HepG2 (cell line): ENCODE data around the gene SEMA4B. TPM values are rescaled to one million over a fixed set of nuclear protein-coding genes. Genes with fewer than 3 reads are reported as not detected.

Experiments
- ARNTL ChIP-seq: sonication (generic); formaldehyde crosslinking; IDR thresholded peaks from 2 replicates; pipeline ENCODE4 v1.4.0; 2020; ENCODE audit warnings: mild to moderate bottlenecking, missing genetic modification reagents
- ASH2L ChIP-seq: fragments of 300-600, 200-600 bp; sonication (generic); IDR thresholded peaks from 2 replicates; pipeline ENCODE4 v1.7.0; 2017; ENCODE audit warnings: low read depth, mild to moderate bottlenecking, moderate library complexity, mixed read lengths, low read length; ENCODE audit not compliant: insufficient read length
- GPN1 ChIP-seq: sonication (generic); formaldehyde crosslinking; IDR thresholded peaks from 2 replicates; pipeline ENCODE4 v1.5.1; 2020; ENCODE audit warnings: missing genetic modification reagents, borderline replicate concordance
- JUN ChIP-seq: sonication (generic); formaldehyde crosslinking; IDR thresholded peaks from 2 replicates; pipeline ENCODE4 v1.4.0; 2020; ENCODE audit warnings: mild to moderate bottlenecking, missing genetic modification reagents
- NCOA2 ChIP-seq: sonication (generic); formaldehyde crosslinking; IDR thresholded peaks from 2 replicates; pipeline ENCODE4 v1.8.0; 2022; ENCODE audit warnings: inconsistent platforms
- NFYB ChIP-seq: sonication (generic); formaldehyde crosslinking; IDR thresholded peaks from 2 replicates; pipeline ENCODE4 v1.4.0; 2020; ENCODE audit warnings: missing genetic modification reagents
- RBFOX2 ChIP-seq: fragments of 200-400 bp; formaldehyde crosslinking; IDR thresholded peaks from 2 replicates; pipeline ENCODE4 v1.6.1; 2017; ENCODE audit warnings: low read depth, mild to moderate bottlenecking, low read length
- SALL1 ChIP-seq: sonication (generic); formaldehyde crosslinking; IDR thresholded peaks from 2 replicates; pipeline ENCODE4 v1.8.0; 2022; ENCODE audit warnings: mild to moderate bottlenecking, missing genetic modification reagents
- SPEN ChIP-seq: sonication (generic); formaldehyde crosslinking; IDR thresholded peaks from 2 replicates; pipeline ENCODE4 v1.5.1; 2020; ENCODE audit warnings: low read depth, mild to moderate bottlenecking, missing genetic modification reagents
- TAF1 ChIP-seq: sonication (generic); formaldehyde crosslinking; IDR thresholded peaks from 2 replicates; pipeline ENCODE4 v1.4.0; 2020; ENCODE audit warnings: missing genetic modification reagents
- ZBTB3 ChIP-seq: sonication (generic); formaldehyde crosslinking; IDR thresholded peaks from 2 replicates; pipeline ENCODE4 v1.4.0; 2020; ENCODE audit warnings: low read depth, mild to moderate bottlenecking, moderate library complexity, missing genetic modification reagents, borderline replicate concordance
- ZNF207 ChIP-seq: fragments of 450-650 bp; IDR thresholded peaks from 2 replicates; pipeline ENCODE4 v1.6.1; 2016; ENCODE audit warnings: antibody characterized with exemption, borderline replicate concordance
- ZNF224 ChIP-seq: sonication (generic); formaldehyde crosslinking; IDR thresholded peaks from 2 replicates; pipeline ENCODE4 v1.5.0; 2020; ENCODE audit warnings: mild to moderate bottlenecking, missing genetic modification reagents
- ZNF563 ChIP-seq: sonication (generic); formaldehyde crosslinking; IDR thresholded peaks from 2 replicates; pipeline ENCODE4 v1.8.0; 2022; ENCODE audit warnings: mild to moderate bottlenecking, moderate library complexity, missing genetic modification reagents
- polyA plus RNA-seq, 8 experiments: library from polyadenylated mRNA; depleted of rRNA in 3 of 8; stranded (reverse) in 7 of 8; unstranded in 1 of 8; fragments of >200 nt; fragmentation: Illumina TruSeq in 4 of 8; extraction: Trizol in 4 of 8; gene quantifications; 2 replicates each; pipeline versions ENCODE4 v1.2.1 to v1.2.3, GENCODE V29; 2011 to 2016; ENCODE audit warnings: low read depth in 4 of 8, missing spikeins in 1 of 8, mixed read lengths in 1 of 8; ENCODE audit not compliant: insufficient read depth in 1 of 8
- total RNA-seq, 5 experiments: library from RNA; depleted of rRNA; stranded (reverse); fragments of >200 nt; fragmentation: Illumina TruSeq; extraction: Trizol; gene quantifications; 2 replicates each; pipeline ENCODE4 v1.2.3, GENCODE V29; 2016; ENCODE audit warnings: low read depth in 1 of 5
- TF ChIP-seq, protein P1 (sequence below): sonication (generic); formaldehyde crosslinking; IDR thresholded peaks from 2 replicates; pipeline ENCODE4 v1.4.0; 2020; ENCODE audit warnings: missing genetic modification reagents
- TF ChIP-seq, protein P2 (sequence below): sonication (generic); formaldehyde crosslinking; conservative IDR thresholded peaks from 2 replicates; pipeline ENCODE4 v1.4.0; 2020; ENCODE audit warnings: missing genetic modification reagents
- TF ChIP-seq, protein P3 (sequence below): IDR thresholded peaks from 2 replicates; pipeline ENCODE4 v1.6.1; 2012; ENCODE audit warnings: inconsistent platforms
- TF ChIP-seq, protein P4 (sequence below): sonication (generic); formaldehyde crosslinking; conservative IDR thresholded peaks from 2 replicates; pipeline ENCODE4 v1.4.0; 2020; ENCODE audit warnings: missing genetic modification reagents

The SEMA4B gene
- total and polyA plus RNA-seq, 2 of the 13 experiments (the other 11 are each of a cell fraction or from before 2014, with no cell fraction given) = 2.1 to 17.0 TPM

DNA sequence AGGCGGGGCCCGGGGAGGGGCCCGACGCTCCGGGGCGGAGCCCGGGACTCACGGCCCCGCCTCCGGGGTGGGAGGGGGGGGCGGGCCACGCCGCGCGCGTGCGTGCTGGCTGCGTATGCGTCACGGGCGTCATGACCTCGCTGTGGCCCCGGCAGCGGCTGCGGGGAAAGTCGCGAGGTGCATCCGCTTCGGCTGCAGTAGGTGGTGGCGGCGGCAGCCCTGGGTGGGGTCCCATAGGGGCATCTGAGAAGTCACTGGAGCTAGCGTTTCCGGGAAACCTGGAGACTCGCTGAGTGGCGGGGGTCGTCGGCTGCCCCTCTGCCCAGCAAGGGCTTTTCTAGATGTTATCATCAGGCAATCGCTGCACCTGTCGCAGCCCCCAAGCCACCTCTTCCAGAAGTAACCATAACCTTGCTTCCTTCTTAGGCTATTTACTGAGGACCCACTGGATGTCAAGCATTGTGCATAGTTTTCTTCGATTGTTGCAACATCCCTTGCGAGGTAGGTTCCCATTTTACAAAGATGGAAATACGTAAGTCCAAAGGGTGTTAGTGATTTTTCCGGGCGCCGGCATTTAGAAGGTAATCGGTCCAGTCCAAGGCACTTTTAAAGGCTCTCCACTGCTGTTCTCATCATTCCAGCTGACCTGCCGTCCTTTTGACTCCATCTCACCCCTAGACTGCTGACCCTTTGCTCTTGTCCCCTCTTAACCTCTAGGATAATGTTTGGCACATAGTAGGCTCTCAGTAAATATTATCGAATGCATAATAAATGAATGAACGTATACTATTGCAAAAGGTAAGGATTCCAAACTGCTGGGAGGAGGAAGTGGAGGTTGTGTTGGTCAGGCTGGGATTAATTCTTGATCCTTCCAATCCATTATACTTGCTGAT lies 33.2 kb downstream of the SEMA4B start, which contains the start of gene GDPGP1 (continued):
- TF ChIP-seq, protein P1, sequence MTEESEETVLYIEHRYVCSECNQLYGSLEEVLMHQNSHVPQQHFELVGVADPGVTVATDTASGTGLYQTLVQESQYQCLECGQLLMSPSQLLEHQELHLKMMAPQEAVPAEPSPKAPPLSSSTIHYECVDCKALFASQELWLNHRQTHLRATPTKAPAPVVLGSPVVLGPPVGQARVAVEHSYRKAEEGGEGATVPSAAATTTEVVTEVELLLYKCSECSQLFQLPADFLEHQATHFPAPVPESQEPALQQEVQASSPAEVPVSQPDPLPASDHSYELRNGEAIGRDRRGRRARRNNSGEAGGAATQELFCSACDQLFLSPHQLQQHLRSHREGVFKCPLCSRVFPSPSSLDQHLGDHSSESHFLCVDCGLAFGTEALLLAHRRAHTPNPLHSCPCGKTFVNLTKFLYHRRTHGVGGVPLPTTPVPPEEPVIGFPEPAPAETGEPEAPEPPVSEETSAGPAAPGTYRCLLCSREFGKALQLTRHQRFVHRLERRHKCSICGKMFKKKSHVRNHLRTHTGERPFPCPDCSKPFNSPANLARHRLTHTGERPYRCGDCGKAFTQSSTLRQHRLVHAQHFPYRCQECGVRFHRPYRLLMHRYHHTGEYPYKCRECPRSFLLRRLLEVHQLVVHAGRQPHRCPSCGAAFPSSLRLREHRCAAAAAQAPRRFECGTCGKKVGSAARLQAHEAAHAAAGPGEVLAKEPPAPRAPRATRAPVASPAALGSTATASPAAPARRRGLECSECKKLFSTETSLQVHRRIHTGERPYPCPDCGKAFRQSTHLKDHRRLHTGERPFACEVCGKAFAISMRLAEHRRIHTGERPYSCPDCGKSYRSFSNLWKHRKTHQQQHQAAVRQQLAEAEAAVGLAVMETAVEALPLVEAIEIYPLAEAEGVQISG (CRISPR knock-in tag) = 0 out of 2 replicates have a peak, but pooled peaks have one; percentile 40
- TF ChIP-seq ZBTB3 (CRISPR knock-in tag) = 0 out of 2 replicates have a peak, but pooled peaks have one; percentile 79
- TF ChIP-seq GPN1 (CRISPR knock-in tag) = no peak
- TF ChIP-seq, protein P2, sequence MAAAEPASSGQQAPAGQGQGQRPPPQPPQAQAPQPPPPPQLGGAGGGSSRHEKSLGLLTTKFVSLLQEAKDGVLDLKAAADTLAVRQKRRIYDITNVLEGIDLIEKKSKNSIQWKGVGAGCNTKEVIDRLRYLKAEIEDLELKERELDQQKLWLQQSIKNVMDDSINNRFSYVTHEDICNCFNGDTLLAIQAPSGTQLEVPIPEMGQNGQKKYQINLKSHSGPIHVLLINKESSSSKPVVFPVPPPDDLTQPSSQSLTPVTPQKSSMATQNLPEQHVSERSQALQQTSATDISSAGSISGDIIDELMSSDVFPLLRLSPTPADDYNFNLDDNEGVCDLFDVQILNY (CRISPR knock-in tag) = no peak
- TF ChIP-seq ASH2L = peak; percentile 40
- peak; percentile 12; the same call in 1 of the 2 replicates for TF ChIP-seq SPEN (CRISPR knock-in tag)
- TF ChIP-seq ZNF207 = no peak
- TF ChIP-seq ZNF224 (CRISPR knock-in tag) = 0 out of 2 replicates have a peak, but pooled peaks have one; percentile 13
- 0 out of 2 replicates have a peak, but pooled peaks have one; percentile 13 for TF ChIP-seq ZNF563 (CRISPR knock-in tag)
- TF ChIP-seq JUN = 0 out of 2 replicates have a peak, but pooled peaks have one; percentile 49
- TF ChIP-seq, protein P3, sequence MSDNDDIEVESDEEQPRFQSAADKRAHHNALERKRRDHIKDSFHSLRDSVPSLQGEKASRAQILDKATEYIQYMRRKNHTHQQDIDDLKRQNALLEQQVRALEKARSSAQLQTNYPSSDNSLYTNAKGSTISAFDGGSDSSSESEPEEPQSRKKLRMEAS = peak; percentile 53
- peak; percentile 64 for TF ChIP-seq RBFOX2
- 0 out of 2 replicates have a peak, but pooled peaks have one; percentile 40 for TF ChIP-seq ARNTL (CRISPR knock-in tag)
- TF ChIP-seq NFYB (CRISPR knock-in tag) = no peak
- 0 out of 2 replicates have a peak, but pooled peaks have one; percentile 12 for TF ChIP-seq NCOA2 (CRISPR knock-in tag)
- TF ChIP-seq, protein P4, sequence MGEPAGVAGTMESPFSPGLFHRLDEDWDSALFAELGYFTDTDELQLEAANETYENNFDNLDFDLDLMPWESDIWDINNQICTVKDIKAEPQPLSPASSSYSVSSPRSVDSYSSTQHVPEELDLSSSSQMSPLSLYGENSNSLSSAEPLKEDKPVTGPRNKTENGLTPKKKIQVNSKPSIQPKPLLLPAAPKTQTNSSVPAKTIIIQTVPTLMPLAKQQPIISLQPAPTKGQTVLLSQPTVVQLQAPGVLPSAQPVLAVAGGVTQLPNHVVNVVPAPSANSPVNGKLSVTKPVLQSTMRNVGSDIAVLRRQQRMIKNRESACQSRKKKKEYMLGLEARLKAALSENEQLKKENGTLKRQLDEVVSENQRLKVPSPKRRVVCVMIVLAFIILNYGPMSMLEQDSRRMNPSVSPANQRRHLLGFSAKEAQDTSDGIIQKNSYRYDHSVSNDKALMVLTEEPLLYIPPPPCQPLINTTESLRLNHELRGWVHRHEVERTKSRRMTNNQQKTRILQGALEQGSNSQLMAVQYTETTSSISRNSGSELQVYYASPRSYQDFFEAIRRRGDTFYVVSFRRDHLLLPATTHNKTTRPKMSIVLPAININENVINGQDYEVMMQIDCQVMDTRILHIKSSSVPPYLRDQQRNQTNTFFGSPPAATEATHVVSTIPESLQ = no peak
- TF ChIP-seq TAF1 (CRISPR knock-in tag) = peak; percentile 54; the same call in 1 of the 2 replicates
- peak; percentile 67 for TF ChIP-seq SALL1 (CRISPR knock-in tag)
